WTC11 (cell line): ENCODE measurements around the gene ZC3H8. TPM values are rescaled to one million over a fixed set of nuclear protein-coding genes. Genes with fewer than 3 reads are reported as not detected.
"Not testable (repeated sequence)": the region's sequence is repeated elsewhere in the genome, so short reads cannot be mapped to it uniquely, and the experiment has no call there.

Experiments used
- ATAC-seq: fragments of 200-7000 bp; cut with Tn5 transposase; 2 replicates; pipeline ENCODE4 v1.10.0; 2021; ENCODE audit warnings: mild to moderate bottlenecking, moderate library complexity
- CTCF ChIA-PET: fragments of 300-600 bp; sonication (Branson Sonifier 250); formaldehyde crosslinking; loops from one replicate; lab custom pipeline; 2021; ENCODE audit warnings: antibody characterized with exemption; lab: Charles Lee
- POLR2A ChIA-PET: fragments of 350-600 bp; sonication (Branson Sonifier 250); formaldehyde crosslinking; loops from one replicate; lab custom pipeline; 2021; ENCODE audit warnings: antibody characterized with exemption; lab: Charles Lee
- DNase-seq: peaks from one replicate; pipeline ENCODE4 v3.0.0; 2021; ENCODE audit warnings: low spot score
- H3K27ac Mint-ChIP-seq: 2 replicates; pipeline ENCODE4 v1.8.0; 2021; ENCODE audit warnings: mixed read lengths
- H3K27me3 Mint-ChIP-seq: 2 replicates; pipeline ENCODE4 v1.8.0; 2021; ENCODE audit warnings: low read depth, mild to moderate bottlenecking, moderate library complexity, mixed read lengths
- H3K36me3 Mint-ChIP-seq: 2 replicates; pipeline ENCODE4 v1.8.0; 2021; ENCODE audit warnings: mixed read lengths
- H3K4me1 Mint-ChIP-seq: 2 replicates; pipeline ENCODE4 v1.8.0; 2022; ENCODE audit warnings: mixed read lengths
- H3K4me3 Mint-ChIP-seq: 2 replicates; pipeline ENCODE4 v1.8.0; 2021; ENCODE audit warnings: mild to moderate bottlenecking, moderate library complexity, mixed read lengths
- H3K9me3 Mint-ChIP-seq: 2 replicates; pipeline ENCODE4 v1.8.0; 2021; ENCODE audit warnings: mixed read lengths
- ATF1 ChIP-seq: sonication (generic); formaldehyde crosslinking; IDR thresholded peaks from 2 replicates; pipeline ENCODE4 v1.8.1; 2023; ENCODE audit warnings: mild to moderate bottlenecking, moderate library complexity, missing genetic modification reagents
- ATF2 ChIP-seq: sonication (generic); formaldehyde crosslinking; IDR thresholded peaks from 2 replicates; pipeline ENCODE4 v1.8.1; 2022; ENCODE audit warnings: low read depth, missing genetic modification reagents, borderline replicate concordance
- CREB1 ChIP-seq: sonication (generic); formaldehyde crosslinking; IDR thresholded peaks from 2 replicates; pipeline ENCODE4 v1.8.0; 2023; ENCODE audit warnings: mild to moderate bottlenecking, missing genetic modification reagents
- ESRRA ChIP-seq: sonication (generic); formaldehyde crosslinking; IDR thresholded peaks from 2 replicates; pipeline ENCODE4 v1.8.1; 2022; ENCODE audit warnings: mild to moderate bottlenecking, missing genetic modification reagents, borderline replicate concordance
- FOXJ3 ChIP-seq: sonication (generic); formaldehyde crosslinking; IDR thresholded peaks from 2 replicates; pipeline ENCODE4 v1.9.0; 2021; ENCODE audit warnings: missing genetic modification reagents, mild to moderate bottlenecking, borderline replicate concordance
- FOXP4 ChIP-seq: sonication (generic); formaldehyde crosslinking; IDR thresholded peaks from 2 replicates; pipeline ENCODE4 v1.8.0; 2022; ENCODE audit warnings: mild to moderate bottlenecking, missing genetic modification reagents
- JAZF1 ChIP-seq: fragments of 250-450 bp; sonication (Bioruptor Pico); IDR thresholded peaks from 2 replicates; pipeline ENCODE4 v1.9.0; 2021; ENCODE audit warnings: moderate library complexity, mild to moderate bottlenecking, inconsistent platforms
- NR2C2 ChIP-seq: sonication (generic); formaldehyde crosslinking; IDR thresholded peaks from 2 replicates; pipeline ENCODE4 v1.8.0; 2022; ENCODE audit warnings: mild to moderate bottlenecking, missing genetic modification reagents
- OVOL2 ChIP-seq: fragments of 250-450 bp; sonication (Bioruptor Pico); IDR thresholded peaks from 2 replicates; pipeline ENCODE4 v1.9.0; 2021; ENCODE audit warnings: mild to moderate bottlenecking, borderline replicate concordance
- SMAD3 ChIP-seq: sonication (generic); formaldehyde crosslinking; IDR thresholded peaks from 2 replicates; pipeline ENCODE4 v1.8.0; 2022; ENCODE audit warnings: missing genetic modification reagents, mild to moderate bottlenecking, borderline replicate concordance
- TCF7 ChIP-seq: sonication (generic); formaldehyde crosslinking; IDR thresholded peaks from 2 replicates; pipeline ENCODE4 v1.8.0; 2022; ENCODE audit warnings: mild to moderate bottlenecking, low read depth, missing genetic modification reagents, moderate library complexity
- TP53 ChIP-seq: sonication (generic); formaldehyde crosslinking; IDR thresholded peaks from 2 replicates; pipeline ENCODE4 v1.8.1; 2023; ENCODE audit warnings: mild to moderate bottlenecking, missing genetic modification reagents
- ZNF121 ChIP-seq: sonication (generic); formaldehyde crosslinking; IDR thresholded peaks from 2 replicates; pipeline ENCODE4 v1.8.0; 2023; ENCODE audit warnings: missing genetic modification reagents
- total RNA-seq: library from RNA; stranded (reverse); gene quantifications from 3 replicates; pipeline ENCODE4 v1.2.3, GENCODE V29; 2021
- TF ChIP-seq, protein P1 (sequence below): sonication (generic); formaldehyde crosslinking; conservative IDR thresholded peaks from 2 replicates; pipeline ENCODE4 v1.8.1; 2023; ENCODE audit warnings: mild to moderate bottlenecking, low read depth, missing genetic modification reagents, moderate library complexity
- TF ChIP-seq, protein P2 (sequence below): sonication (generic); formaldehyde crosslinking; IDR thresholded peaks from 2 replicates; pipeline ENCODE4 v1.8.0; 2023; ENCODE audit warnings: missing genetic modification reagents, mild to moderate bottlenecking, borderline replicate concordance
- TF ChIP-seq, protein P3 (sequence below): fragments of 250-450 bp; sonication (Bioruptor Pico); IDR thresholded peaks from 2 replicates; pipeline ENCODE4 v1.9.0; 2021; ENCODE audit warnings: mild to moderate bottlenecking
- TF ChIP-seq, protein P4 (sequence below): sonication (generic); formaldehyde crosslinking; IDR thresholded peaks from 2 replicates; pipeline ENCODE4 v1.8.1; 2022; ENCODE audit warnings: mild to moderate bottlenecking, moderate library complexity, missing genetic modification reagents
- TF ChIP-seq, protein P5 (sequence below): fragments of 250-450 bp; sonication (Bioruptor Pico); IDR thresholded peaks from 2 replicates; pipeline ENCODE4 v1.9.0; 2021; ENCODE audit warnings: moderate library complexity, mild to moderate bottlenecking, inconsistent platforms, borderline replicate concordance

ZC3H8 gene
- total RNA-seq, 1 experiment from 2014 or later = 5.7 TPM

DNA sequence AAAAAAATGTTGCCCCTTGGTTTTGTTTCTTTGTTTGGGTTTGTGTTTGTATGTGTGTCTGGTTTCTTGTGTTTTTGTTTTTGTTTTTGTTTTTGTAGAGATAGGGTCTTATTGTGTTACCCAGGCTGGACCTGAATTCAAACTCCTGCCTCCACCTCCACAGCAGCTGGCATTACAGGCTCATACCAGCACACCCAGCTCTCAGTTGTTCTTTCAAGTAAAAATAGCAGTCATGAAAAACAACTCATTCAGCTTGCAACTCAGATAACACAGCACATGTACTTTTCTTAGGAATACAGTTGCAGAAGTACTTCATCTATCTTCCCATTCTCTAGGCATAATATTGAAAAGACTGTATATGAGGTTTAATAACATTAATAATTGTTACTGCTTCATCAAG, 37.0 kb downstream of the ZC3H8 start:
- H3K27me3 Mint-ChIP-seq = no peaks in the 10 kb centered on the region
- TF ChIP-seq ATF2 = no peak
- peaks cover 19% of the 10 kb centered on the region for H3K9me3 Mint-ChIP-seq
- no peak overlapping the region for H3K4me3 Mint-ChIP-seq
- H3K4me1 Mint-ChIP-seq = no peaks in the 10 kb centered on the region
- ATAC-seq = no peak
- POLR2A ChIA-PET = no interaction called here
- CTCF ChIA-PET = interaction anchor here (1.1 kb wide), 1 partner anchor 96 kb away, joined by 3 read pairs; no protein-coding TSS in a partner anchor
- no peak overlapping the region for H3K27ac Mint-ChIP-seq
- H3K36me3 Mint-ChIP-seq = peaks cover 29% of the 10 kb centered on the region
- DNase-seq = no peak

DNA sequence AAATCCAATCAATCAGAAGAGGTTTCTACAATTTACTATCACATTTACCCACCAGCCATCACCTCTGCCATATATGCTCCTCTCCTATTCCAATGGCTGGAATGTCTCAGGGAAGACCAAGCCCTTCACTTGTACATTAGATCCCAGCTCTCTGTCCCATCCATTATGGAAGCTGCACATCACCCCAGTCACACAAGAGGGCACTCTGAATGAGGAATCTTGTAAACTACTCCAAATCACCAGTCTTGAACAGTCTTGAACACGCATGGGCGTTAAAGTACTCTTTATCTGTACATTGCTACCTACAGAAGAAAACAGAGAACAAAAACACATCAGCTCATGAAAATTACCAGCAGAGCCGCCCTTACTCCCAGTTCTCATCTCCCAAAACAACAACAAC, 38.7 kb downstream of the ZC3H8 start:
- H3K36me3 Mint-ChIP-seq = peaks cover 18% of the 10 kb centered on the region
- ChIA-PET CTCF (interaction anchor here (0.6 to 1.2 kb wide), 6 partner anchors 10 to 144 kb away, joined by 3 to 5 read pairs (median 3); no protein-coding TSS in a partner anchor), POLR2A (interaction anchor here (0.6 kb wide), 1 partner anchor 139 kb away, joined by 4 read pairs; no protein-coding TSS in a partner anchor)
- ATAC-seq (peak; percentile 41; the same call in 1 of the 2 replicates), DNase-seq (no peak)
- H3K4me3 Mint-ChIP-seq = no peak overlapping the region
- peaks cover 9% of the 10 kb centered on the region for H3K9me3 Mint-ChIP-seq
- TF ChIP-seq SMAD3 (CRISPR knock-in tag) (no peak), ZNF121 (no peak), JAZF1 (CRISPR knock-in tag) (no peak), FOXJ3 (CRISPR knock-in tag) (no peak), FOXP4 (CRISPR knock-in tag) (no peak), TCF7 (CRISPR knock-in tag) (no peak), NR2C2 (CRISPR knock-in tag) (no peak), ESRRA (CRISPR knock-in tag) (no peak), CREB1 (no peak), OVOL2 (CRISPR knock-in tag) (no peak), ATF1 (CRISPR knock-in tag) (no peak), TP53 (CRISPR knock-in tag) (no peak)
- TF ChIP-seq, protein P1, sequence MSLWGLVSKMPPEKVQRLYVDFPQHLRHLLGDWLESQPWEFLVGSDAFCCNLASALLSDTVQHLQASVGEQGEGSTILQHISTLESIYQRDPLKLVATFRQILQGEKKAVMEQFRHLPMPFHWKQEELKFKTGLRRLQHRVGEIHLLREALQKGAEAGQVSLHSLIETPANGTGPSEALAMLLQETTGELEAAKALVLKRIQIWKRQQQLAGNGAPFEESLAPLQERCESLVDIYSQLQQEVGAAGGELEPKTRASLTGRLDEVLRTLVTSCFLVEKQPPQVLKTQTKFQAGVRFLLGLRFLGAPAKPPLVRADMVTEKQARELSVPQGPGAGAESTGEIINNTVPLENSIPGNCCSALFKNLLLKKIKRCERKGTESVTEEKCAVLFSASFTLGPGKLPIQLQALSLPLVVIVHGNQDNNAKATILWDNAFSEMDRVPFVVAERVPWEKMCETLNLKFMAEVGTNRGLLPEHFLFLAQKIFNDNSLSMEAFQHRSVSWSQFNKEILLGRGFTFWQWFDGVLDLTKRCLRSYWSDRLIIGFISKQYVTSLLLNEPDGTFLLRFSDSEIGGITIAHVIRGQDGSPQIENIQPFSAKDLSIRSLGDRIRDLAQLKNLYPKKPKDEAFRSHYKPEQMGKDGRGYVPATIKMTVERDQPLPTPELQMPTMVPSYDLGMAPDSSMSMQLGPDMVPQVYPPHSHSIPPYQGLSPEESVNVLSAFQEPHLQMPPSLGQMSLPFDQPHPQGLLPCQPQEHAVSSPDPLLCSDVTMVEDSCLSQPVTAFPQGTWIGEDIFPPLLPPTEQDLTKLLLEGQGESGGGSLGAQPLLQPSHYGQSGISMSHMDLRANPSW (CRISPR knock-in tag) = no peak
- TF ChIP-seq, protein P2, sequence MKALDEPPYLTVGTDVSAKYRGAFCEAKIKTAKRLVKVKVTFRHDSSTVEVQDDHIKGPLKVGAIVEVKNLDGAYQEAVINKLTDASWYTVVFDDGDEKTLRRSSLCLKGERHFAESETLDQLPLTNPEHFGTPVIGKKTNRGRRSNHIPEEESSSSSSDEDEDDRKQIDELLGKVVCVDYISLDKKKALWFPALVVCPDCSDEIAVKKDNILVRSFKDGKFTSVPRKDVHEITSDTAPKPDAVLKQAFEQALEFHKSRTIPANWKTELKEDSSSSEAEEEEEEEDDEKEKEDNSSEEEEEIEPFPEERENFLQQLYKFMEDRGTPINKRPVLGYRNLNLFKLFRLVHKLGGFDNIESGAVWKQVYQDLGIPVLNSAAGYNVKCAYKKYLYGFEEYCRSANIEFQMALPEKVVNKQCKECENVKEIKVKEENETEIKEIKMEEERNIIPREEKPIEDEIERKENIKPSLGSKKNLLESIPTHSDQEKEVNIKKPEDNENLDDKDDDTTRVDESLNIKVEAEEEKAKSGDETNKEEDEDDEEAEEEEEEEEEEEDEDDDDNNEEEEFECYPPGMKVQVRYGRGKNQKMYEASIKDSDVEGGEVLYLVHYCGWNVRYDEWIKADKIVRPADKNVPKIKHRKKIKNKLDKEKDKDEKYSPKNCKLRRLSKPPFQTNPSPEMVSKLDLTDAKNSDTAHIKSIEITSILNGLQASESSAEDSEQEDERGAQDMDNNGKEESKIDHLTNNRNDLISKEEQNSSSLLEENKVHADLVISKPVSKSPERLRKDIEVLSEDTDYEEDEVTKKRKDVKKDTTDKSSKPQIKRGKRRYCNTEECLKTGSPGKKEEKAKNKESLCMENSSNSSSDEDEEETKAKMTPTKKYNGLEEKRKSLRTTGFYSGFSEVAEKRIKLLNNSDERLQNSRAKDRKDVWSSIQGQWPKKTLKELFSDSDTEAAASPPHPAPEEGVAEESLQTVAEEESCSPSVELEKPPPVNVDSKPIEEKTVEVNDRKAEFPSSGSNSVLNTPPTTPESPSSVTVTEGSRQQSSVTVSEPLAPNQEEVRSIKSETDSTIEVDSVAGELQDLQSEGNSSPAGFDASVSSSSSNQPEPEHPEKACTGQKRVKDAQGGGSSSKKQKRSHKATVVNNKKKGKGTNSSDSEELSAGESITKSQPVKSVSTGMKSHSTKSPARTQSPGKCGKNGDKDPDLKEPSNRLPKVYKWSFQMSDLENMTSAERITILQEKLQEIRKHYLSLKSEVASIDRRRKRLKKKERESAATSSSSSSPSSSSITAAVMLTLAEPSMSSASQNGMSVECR (CRISPR knock-in tag) = no peak
- TF ChIP-seq, protein P3, sequence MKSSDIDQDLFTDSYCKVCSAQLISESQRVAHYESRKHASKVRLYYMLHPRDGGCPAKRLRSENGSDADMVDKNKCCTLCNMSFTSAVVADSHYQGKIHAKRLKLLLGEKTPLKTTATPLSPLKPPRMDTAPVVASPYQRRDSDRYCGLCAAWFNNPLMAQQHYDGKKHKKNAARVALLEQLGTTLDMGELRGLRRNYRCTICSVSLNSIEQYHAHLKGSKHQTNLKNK (CRISPR knock-in tag) = no peak
- TF ChIP-seq, protein P4, sequence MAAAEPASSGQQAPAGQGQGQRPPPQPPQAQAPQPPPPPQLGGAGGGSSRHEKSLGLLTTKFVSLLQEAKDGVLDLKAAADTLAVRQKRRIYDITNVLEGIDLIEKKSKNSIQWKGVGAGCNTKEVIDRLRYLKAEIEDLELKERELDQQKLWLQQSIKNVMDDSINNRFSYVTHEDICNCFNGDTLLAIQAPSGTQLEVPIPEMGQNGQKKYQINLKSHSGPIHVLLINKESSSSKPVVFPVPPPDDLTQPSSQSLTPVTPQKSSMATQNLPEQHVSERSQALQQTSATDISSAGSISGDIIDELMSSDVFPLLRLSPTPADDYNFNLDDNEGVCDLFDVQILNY = no peak
- TF ChIP-seq, protein P5, sequence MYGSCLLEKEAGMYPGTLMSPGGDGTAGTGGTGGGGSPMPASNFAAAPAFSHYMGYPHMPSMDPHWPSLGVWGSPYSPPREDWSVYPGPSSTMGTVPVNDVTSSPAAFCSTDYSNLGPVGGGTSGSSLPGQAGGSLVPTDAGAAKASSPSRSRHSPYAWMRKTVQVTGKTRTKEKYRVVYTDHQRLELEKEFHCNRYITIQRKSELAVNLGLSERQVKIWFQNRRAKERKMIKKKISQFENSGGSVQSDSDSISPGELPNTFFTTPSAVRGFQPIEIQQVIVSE (CRISPR knock-in tag) = no peak
- H3K4me1 Mint-ChIP-seq = no peaks in the 10 kb centered on the region
- H3K27me3 Mint-ChIP-seq = no peaks in the 10 kb centered on the region
- no peak overlapping the region for H3K27ac Mint-ChIP-seq

- CTCF ChIA-PET = interaction anchor here (0.6 kb wide), 1 partner anchor 225 kb away, joined by 3 read pairs; the partner anchor contains the start of gene RGPD8
- not testable (repeated sequence) for ATAC-seq
Observed at GRCh38 chr2:112207905-112208304, 46.9 kb downstream of the ZC3H8 start.

More at GRCh38 chr2:112207905-112208304, 46.9 kb downstream of the ZC3H8 start:
- DNase-seq, H3K4me1 Mint-ChIP-seq, H3K27me3 Mint-ChIP-seq, POLR2A ChIA-PET, H3K4me3 Mint-ChIP-seq, H3K27ac Mint-ChIP-seq: not testable (repeated sequence)
- Mint-ChIP-seq H3K36me3 (peaks cover 16% of the 10 kb centered on the region), H3K9me3 (peaks cover 44% of the 10 kb centered on the region)
